Sigmoid colon (tissue), 7 donors: ENCODE results near the gene USP21. TPM values are rescaled to one million over a fixed set of nuclear protein-coding genes. Genes with fewer than 3 reads are reported as not detected.
A peak's percentile ranks its signal among the peaks of the same experiment; 100 is the strongest.

ENCODE experiments used
- DNase-seq: peaks from one replicate; pipeline ENCODE4 v3.0.0-alpha.2; 2019
- H3K27ac ChIP-seq, 4 donors: fragments of 200-600 bp; sonication (generic); one replicate each; pipeline ENCODE4 v1.5.1; 2016 to 2019; ENCODE audit warnings: mild to moderate bottlenecking in 1 of 4
- H3K27me3 ChIP-seq, 3 donors: fragments of 200-600 bp; sonication (generic); one replicate each; pipeline ENCODE4 v1.5.1; 2019; ENCODE audit warnings: mild to moderate bottlenecking in 1 of 3
- H3K36me3 ChIP-seq, 4 donors: fragments of 200-600 bp; sonication (generic); one replicate each; pipeline ENCODE4 v1.5.1; 2016 to 2019
- H3K4me1 ChIP-seq, 4 donors: fragments of 200-600 bp; sonication (generic); one replicate each; pipeline ENCODE4 v1.5.1; 2017 to 2019
- H3K4me3 ChIP-seq, 4 donors: fragments of 200-600 bp; sonication (generic); one replicate each; pipeline ENCODE4 v1.5.1; 2017 to 2019; ENCODE audit warnings: mild to moderate bottlenecking in 2 of 4, moderate library complexity in 1 of 4
- H3K9me3 ChIP-seq, 4 donors: fragments of 200-600 bp in 3 of 4; sonication (generic) in 3 of 4; one replicate each; pipeline versions ENCODE4 v1.5.1 to v1.6.1; 2013 to 2019
- CTCF ChIP-seq, 4 experiments: fragments of 450-650 bp in 3 of 4; fragments of 200-600 bp in 1 of 4; IDR thresholded peaks; one replicate each; pipeline ENCODE4 v1.5.1; 2016 to 2019; ENCODE audit warnings: antibody characterized with exemption in 4 of 4, mild to moderate bottlenecking in 3 of 4, moderate library complexity in 2 of 4
- EP300 ChIP-seq, 4 donors: sonication (generic); formaldehyde crosslinking; IDR thresholded peaks; one replicate each; pipeline ENCODE4 v1.6.1; 2017; ENCODE audit warnings: antibody characterized with exemption in 4 of 4
- POLR2A ChIP-seq, 2 donors: fragments of 450-650 bp; IDR thresholded peaks; one replicate each; pipeline ENCODE4 v1.6.1; 2016; ENCODE audit warnings: antibody characterized with exemption in 2 of 2, mild to moderate bottlenecking in 2 of 2, moderate library complexity in 2 of 2
- POLR2AphosphoS5 ChIP-seq, 4 donors: sonication (generic); formaldehyde crosslinking; IDR thresholded peaks; one replicate each; pipeline ENCODE4 v1.6.1; 2017; ENCODE audit warnings: antibody characterized with exemption in 4 of 4
- WGBS, 2 donors: extraction: QIAGEN DNeasy Blood & Tissue Kit; methylation state at CpG; one replicate each; pipeline ENCODE4 v1.1.7; 2013; 5-methylcytosine and 5-hydroxymethylcytosine counted together
- intact Hi-C: fragments of 100-400 bp; cut with DNase I; formaldehyde crosslinking; loops from one replicate; pipeline ENCODE4 v1.15.1; 2023
- polyA plus RNA-seq, 3 donors: library from polyadenylated mRNA; stranded (reverse); fragments of 200-250 nt; gene quantifications; one replicate each; pipeline ENCODE4 v1.2.3, GENCODE V29; 2013
- total RNA-seq, 4 donors: library from RNA; depleted of rRNA; stranded (reverse); fragments of >200 nt; gene quantifications; one replicate each; pipeline ENCODE4 v1.1.0, GENCODE V29; 2016
- donor health status: healthy with polysubstance abuse.
- donor health status: Bipolar disorder and iron deficiency.
- donor health status: healthy.

USP21 gene
- total and polyA plus RNA-seq, 7 donors: 11.4 to 24.1 (median 16.2) TPM

DNA sequence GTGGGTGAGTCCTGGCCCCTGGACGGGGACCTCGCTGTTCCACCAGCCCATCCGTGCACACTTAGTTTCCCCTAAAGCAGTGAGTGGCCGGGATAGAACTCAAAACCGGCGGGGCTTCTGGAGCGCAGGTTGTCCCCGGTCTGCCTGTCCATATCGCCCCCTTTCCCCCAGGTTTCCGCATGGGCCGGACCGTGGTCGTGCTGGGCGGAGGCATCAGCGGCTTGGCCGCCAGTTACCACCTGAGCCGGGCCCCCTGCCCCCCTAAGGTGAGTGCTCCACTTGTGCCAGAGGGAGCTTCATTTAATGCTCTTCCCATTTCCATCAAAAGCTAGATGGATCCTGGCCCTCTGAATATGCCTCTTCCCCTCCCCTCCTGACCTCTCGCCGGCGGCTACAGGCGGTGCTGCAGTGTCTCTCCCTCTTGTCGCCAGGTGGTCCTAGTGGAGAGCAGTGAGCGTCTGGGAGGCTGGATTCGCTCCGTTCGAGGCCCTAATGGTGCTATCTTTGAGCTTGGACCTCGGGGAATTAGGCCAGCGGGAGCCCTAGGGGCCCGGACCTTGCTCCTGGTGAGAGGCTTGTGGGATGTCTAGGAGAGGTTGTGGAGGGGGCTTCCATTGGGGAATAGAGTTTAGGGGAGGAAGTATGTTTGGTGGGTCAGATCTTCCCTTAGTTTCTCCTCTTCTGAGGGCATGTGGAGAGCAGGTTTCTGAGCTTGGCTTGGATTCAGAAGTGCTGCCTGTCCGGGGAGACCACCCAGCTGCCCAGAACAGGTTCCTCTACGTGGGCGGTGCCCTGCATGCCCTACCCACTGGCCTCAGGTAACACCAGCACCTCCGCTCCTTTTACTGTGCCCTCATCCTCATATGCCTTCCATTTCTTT, 7.6 kb downstream of the USP21 start:
- Histone ChIP-seq H3K4me1 (peaks cover 0 to 31% (median 24%) of the 10 kb centered on the region in 4 donors), H3K27ac (peak overlapping the region; percentile 82 to 89 (median 86)), H3K4me3 (peak overlapping the region; percentile 53 to 83 (median 78)), H3K27me3 (no peaks in the 10 kb centered on the region), H3K36me3 (peaks cover 10 to 66% (median 32%) of the 10 kb centered on the region in 4 donors), H3K9me3 (no peaks in the 10 kb centered on the region)
- WGBS, 2 donors: 5 to 8% methylated on average over 33 of the region's 33 CpGs
- no peak for DNase-seq
- intact Hi-C loops: loop anchor here (1.0 kb wide), 1 partner anchor 10 kb away; the partner anchor contains the start of gene B4GALT3
- no peak for TF ChIP-seq EP300 (IDR thresholded peaks at IDR 0.05)

DNA sequence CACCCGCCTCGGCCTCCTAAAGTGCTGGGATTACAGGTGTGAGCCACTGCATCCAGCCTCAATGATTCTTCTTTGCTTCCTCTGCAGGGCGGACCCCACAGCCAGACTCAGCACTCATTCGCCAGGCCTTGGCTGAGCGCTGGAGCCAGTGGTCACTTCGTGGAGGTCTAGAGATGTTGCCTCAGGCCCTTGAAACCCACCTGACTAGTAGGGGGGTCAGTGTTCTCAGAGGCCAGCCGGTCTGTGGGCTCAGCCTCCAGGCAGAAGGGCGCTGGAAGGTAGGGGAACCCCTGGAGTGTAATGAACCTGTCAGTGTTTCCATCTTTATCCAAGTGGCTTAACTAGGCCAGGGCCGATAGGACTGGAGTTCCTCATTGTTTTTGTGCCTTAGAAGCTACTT, 9.6 kb downstream of the USP21 start:
- peaks cover 22 to 67% (median 39%) of the 10 kb centered on the region in 4 donors for H3K36me3 ChIP-seq
- H3K27me3 ChIP-seq: no peaks in the 10 kb centered on the region
- H3K9me3 ChIP-seq: no peaks in the 10 kb centered on the region
- no peak overlapping the region for H3K27ac ChIP-seq
- no peak overlapping the region for H3K4me3 ChIP-seq
- WGBS, 2 donors: 94 to 96% methylated on average over 9 of the region's 9 CpGs
- intact Hi-C loops: no loop called here
- peaks cover 0 to 44% (median 31%) of the 10 kb centered on the region in 4 donors for H3K4me1 ChIP-seq
- DNase-seq: no peak
- no peak for TF ChIP-seq CTCF (IDR thresholded peaks at IDR 0.05)
- TF ChIP-seq POLR2A (IDR thresholded peaks at IDR 0.05): no peak
- TF ChIP-seq EP300 (IDR thresholded peaks at IDR 0.05): no peak
- TF ChIP-seq POLR2AphosphoS5 (IDR thresholded peaks at IDR 0.05): no peak

GRCh38 chr1:161171191-161171590, 11.9 kb downstream of the USP21 start:
- H3K36me3 ChIP-seq: peaks cover 28 to 76% (median 39%) of the 10 kb centered on the region in 4 donors
- intact Hi-C loops: no loop called here
- H3K27ac ChIP-seq: peak overlapping the region in 3 of 4 donors; percentile 6 to 51 (median 51)
- TF ChIP-seq POLR2A (IDR thresholded peaks at IDR 0.05): no peak
- no peak for TF ChIP-seq POLR2AphosphoS5 (IDR thresholded peaks at IDR 0.05)
- TF ChIP-seq EP300 (IDR thresholded peaks at IDR 0.05): no peak
- TF ChIP-seq CTCF (IDR thresholded peaks at IDR 0.05): no peak
- no peak for DNase-seq
- WGBS, 2 donors: 58 to 72% methylated on average over 5 of the region's 5 CpGs
- H3K9me3 ChIP-seq: no peaks in the 10 kb centered on the region
- H3K4me1 ChIP-seq: peaks cover 0 to 41% (median 29%) of the 10 kb centered on the region in 4 donors
- H3K4me3 ChIP-seq: no peak overlapping the region
- no peaks in the 10 kb centered on the region for H3K27me3 ChIP-seq

DNA sequence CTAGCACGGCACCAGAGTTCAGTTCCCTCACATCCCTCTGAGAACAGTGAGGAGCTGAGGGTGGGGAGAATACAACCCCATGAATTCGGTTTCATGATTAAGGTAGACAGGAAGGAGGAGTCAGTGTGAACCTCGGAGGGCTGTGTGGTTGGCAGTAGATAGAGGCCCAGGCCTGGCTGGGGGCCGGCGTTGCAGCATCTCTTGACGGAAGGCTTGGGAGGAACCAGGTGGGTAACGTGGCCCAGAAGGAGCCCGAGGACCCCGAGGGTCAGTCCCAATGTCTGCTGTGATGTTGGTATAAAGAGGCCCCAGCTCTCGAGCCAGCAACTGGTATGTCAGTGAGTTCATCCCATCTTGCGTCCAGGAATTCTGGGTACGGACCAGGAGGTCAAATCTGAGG, 12.4 kb downstream of the USP21 start:
- Histone ChIP-seq H3K27me3 (no peaks in the 10 kb centered on the region), H3K4me1 (peaks cover 0 to 43% (median 33%) of the 10 kb centered on the region in 4 donors), H3K4me3 (no peak overlapping the region), H3K27ac (peak overlapping the region in 3 of 4 donors; percentile 6 to 51 (median 51)), H3K36me3 (peaks cover 28 to 76% (median 39%) of the 10 kb centered on the region in 4 donors), H3K9me3 (no peaks in the 10 kb centered on the region)
- no peak for DNase-seq
- intact Hi-C loops: no loop called here
- TF ChIP-seq POLR2A (IDR thresholded peaks at IDR 0.05): no peak
- TF ChIP-seq EP300 (IDR thresholded peaks at IDR 0.05): no peak
- TF ChIP-seq CTCF (IDR thresholded peaks at IDR 0.05): no peak
- TF ChIP-seq POLR2AphosphoS5 (IDR thresholded peaks at IDR 0.05): no peak
- WGBS, 2 donors: 86 to 92% methylated on average over 12 of the region's 12 CpGs

GRCh38 chr1:161172349-161172748, 13.0 kb downstream of the USP21 start:
- peaks cover 28 to 76% (median 39%) of the 10 kb centered on the region in 4 donors for H3K36me3 ChIP-seq
- WGBS, 2 donors: 84 to 91% methylated on average over 1 of the region's 1 CpG
- peak overlapping the region in 3 of 4 donors; percentile 33 to 51 (median 51) for H3K27ac ChIP-seq
- no peaks in the 10 kb centered on the region for H3K27me3 ChIP-seq
- intact Hi-C loops: no loop called here
- no peaks in the 10 kb centered on the region for H3K9me3 ChIP-seq
- TF ChIP-seq POLR2A (IDR thresholded peaks at IDR 0.05) (no peak), EP300 (IDR thresholded peaks at IDR 0.05) (no peak), POLR2AphosphoS5 (IDR thresholded peaks at IDR 0.05) (no peak), CTCF (IDR thresholded peaks at IDR 0.05) (no peak)
- DNase-seq: no peak
- H3K4me3 ChIP-seq: no peak overlapping the region
- peaks cover 0 to 41% (median 28%) of the 10 kb centered on the region in 4 donors for H3K4me1 ChIP-seq
